Measurements from ENCODE around the gene ADSS1.

ADSS1 gene

DNA sequence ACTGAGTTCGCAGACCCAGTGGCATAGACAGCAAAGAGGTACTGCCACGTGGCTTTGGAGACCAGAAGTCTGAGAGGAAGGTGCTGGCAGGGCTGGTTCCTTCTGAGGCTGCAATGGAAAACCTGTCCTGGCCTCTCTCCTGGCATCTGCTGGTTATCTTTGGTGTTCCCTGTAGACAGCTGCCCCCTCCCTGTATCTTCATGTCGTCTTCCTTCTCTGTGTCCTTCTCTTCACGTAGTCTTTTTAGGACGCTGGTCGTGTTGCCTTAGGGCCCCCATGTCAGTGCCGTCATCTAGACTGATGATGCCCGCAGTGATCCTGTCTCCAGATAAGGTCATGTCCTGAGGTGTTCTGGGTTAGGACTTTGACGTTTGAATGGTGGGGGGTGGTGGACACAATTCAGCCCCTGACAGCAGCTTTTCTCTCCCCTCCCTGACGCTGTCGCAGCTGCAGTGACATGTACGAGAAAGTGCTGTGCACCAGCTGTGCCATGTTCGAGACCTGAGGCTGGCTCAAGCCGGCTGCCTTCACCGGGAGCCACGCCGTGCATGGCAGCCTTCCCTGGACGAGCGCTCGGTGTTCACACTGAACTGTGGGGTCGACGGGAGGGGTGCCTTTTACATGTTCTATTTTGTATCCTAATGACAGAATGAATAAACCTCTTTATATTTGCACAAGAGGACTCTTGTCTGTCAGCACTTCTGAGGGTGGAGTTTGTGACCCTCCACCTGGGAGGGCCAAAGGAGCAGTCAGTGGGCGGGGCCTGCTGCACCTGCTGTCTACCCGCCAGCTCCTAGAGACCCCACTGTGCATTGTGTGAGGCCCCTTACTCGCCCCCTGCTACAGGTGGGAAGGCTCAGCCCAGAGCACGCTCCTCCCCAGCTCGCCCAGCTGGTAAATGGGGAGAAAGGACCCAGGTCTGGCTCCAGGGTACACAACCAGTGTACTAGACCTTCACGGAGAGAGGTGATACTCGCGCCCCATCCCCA is 35.2 kb downstream of the ADSS1 start:
- TF ChIP-seq, protein P1, sequence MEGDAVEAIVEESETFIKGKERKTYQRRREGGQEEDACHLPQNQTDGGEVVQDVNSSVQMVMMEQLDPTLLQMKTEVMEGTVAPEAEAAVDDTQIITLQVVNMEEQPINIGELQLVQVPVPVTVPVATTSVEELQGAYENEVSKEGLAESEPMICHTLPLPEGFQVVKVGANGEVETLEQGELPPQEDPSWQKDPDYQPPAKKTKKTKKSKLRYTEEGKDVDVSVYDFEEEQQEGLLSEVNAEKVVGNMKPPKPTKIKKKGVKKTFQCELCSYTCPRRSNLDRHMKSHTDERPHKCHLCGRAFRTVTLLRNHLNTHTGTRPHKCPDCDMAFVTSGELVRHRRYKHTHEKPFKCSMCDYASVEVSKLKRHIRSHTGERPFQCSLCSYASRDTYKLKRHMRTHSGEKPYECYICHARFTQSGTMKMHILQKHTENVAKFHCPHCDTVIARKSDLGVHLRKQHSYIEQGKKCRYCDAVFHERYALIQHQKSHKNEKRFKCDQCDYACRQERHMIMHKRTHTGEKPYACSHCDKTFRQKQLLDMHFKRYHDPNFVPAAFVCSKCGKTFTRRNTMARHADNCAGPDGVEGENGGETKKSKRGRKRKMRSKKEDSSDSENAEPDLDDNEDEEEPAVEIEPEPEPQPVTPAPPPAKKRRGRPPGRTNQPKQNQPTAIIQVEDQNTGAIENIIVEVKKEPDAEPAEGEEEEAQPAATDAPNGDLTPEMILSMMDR (IDR thresholded peaks at IDR 0.05; ENCODE audit: insufficient read depth, low read length, missing control alignments): no peak

DNA sequence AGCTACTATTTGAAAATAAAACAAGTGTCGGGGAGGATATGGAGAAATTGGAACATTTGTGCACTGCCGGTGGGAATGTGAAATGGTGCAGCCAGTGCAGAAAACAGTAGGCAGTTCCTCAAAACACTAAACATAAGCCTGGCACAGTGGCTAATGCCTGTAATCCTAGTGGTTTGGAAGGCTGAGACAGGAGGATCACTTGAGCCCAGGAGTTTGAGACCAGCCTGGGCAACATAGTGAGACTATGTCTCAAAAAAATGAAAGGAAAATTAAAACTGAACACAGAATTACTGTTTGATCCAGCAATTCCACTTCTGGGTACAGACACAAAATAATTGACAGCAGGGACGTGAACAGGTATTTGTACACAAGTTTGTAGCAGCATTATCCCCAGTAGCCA is 41.5 kb downstream of the ADSS1 start:
- ChIA-PET POLR2A (no interaction called here), CTCF (interaction anchor here (1.0 to 9.5 kb wide), 6 partner anchors 10 to 280 kb away, joined by 3 to 166 read pairs (median 8); partner anchors contain the start of gene SIVA1)
- H3K4me3 ChIP-seq (ENCODE audit: low read depth, low read length): no peak overlapping the region
- DNase-seq (ENCODE audit: low read depth, low spot score): no peak
- TF ChIP-seq, protein P1 (IDR thresholded peaks at IDR 0.05; ENCODE audit: insufficient read depth, low read length, missing control alignments): no peak

More for the DNA sequence above, 35.2 kb downstream of the ADSS1 start:
- ChIA-PET CTCF (interaction anchor here (0.7 to 4.6 kb wide), 4 partner anchors 8 to 67 kb away, joined by 3 to 49 read pairs (median 9); no protein-coding TSS in a partner anchor), POLR2A (no interaction called here)
- no peak overlapping the region for H3K4me3 ChIP-seq (ENCODE audit: low read depth, low read length)
- no peak for DNase-seq (ENCODE audit: low read depth, low spot score)

DNA sequence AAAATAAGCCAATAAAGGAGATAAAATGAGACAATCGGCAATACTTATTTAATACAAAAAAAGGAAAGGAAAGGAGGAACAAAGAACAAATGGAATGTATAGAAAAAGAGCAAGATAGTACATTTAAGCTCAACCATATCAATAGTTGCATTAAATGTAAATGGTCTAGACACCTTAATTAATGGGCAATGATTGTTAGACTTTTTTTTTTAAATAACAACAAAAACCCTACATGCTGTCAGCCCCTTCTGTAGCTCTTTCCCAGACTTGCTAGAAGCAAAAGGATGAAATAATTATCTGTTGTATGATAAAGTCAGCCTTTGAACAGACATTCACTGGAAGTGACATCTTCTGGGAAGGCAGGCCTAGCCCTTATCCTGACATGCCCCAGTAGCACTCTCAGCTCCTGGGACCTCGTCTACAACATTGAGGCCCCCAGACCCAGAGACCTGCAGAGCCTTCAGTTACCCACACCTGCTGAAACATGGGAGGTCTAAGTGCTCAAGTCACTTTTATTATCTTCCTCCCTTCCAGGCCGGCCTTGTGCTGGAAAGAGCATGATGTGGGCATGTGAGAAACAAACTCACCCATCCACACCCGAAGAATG is 42.3 kb downstream of the ADSS1 start:
- DNase-seq (ENCODE audit: low read depth, low spot score): no peak
- TF ChIP-seq, protein P1 (IDR thresholded peaks at IDR 0.05; ENCODE audit: insufficient read depth, low read length, missing control alignments): no peak
- ChIA-PET POLR2A (no interaction called here), CTCF (interaction anchor here (1.0 to 9.5 kb wide), 9 partner anchors 8 to 279 kb away, joined by 3 to 166 read pairs (median 7); partner anchors contain the start of gene SIVA1)
- no peak overlapping the region for H3K4me3 ChIP-seq (ENCODE audit: low read depth, low read length)

DNA sequence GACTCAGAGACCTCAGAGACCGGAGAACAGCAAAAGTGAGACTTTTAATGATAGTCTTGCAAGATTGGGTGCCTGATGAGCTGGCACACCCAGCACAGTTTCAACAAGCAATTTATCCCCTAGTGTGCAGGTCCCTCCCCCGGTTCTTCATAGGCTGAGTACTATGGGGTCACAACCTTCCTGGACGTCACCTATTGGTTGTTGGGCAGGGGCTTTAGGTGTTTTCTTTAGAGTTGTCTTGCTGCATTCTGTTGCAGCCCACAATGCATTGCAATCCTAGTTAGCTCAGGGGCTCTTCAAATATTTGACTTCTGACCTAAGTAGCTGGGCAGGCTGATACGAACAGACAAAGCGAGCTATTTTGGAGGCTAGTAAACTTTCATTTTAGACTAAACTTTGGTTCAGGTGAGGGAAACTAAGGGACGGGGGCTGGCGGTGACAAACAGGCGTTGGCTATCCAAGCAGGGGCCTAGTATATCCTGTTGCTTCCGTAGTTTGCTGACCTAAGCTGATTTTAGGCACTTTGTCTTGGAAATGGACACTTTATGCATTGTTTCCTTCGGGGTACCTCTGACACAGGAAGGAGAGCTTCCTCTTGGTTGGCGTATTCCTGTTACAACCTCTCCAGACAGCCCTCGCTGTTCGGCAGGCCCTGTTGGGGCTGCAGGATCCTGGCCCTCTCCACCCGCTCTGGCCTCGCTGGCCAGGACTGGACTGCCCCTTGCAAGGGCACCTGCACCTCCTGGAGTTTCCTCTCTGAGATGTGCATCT is 43.0 kb downstream of the ADSS1 start:
- CTCF ChIA-PET: interaction anchor here (0.7 to 9.5 kb wide), 10 partner anchors 8 to 278 kb away, joined by 3 to 166 read pairs (median 6); partner anchors contain the start of gene SIVA1
- DNase-seq (ENCODE audit: low read depth, low spot score): no peak
- no peak overlapping the region for H3K4me3 ChIP-seq (ENCODE audit: low read depth, low read length)
- POLR2A ChIA-PET: no interaction called here
- TF ChIP-seq, protein P1 (IDR thresholded peaks at IDR 0.05; ENCODE audit: insufficient read depth, low read length, missing control alignments): no peak

DNA sequence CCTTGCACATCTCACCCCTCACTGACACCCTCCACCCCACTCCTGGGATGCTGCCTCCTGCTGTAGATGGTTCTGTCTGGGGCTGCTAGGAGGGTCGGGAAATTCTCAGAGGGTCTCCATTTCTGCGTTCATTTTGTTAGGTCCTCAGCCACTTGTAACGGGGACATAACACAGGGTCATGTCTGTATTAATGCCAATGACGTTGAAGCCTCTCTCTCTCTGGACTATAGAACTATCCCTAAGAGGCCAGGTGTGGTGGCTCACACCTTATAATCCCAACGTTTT is 43.5 kb downstream of the ADSS1 start:
- TF ChIP-seq, protein P1 (IDR thresholded peaks at IDR 0.05; ENCODE audit: insufficient read depth, low read length, missing control alignments): no peak
- H3K4me3 ChIP-seq (ENCODE audit: low read depth, low read length): no peak overlapping the region
- DNase-seq (ENCODE audit: low read depth, low spot score): no peak
- CTCF ChIA-PET: interaction anchor here (0.8 to 9.5 kb wide), 18 partner anchors 8 to 305 kb away, joined by 3 to 166 read pairs (median 7); partner anchors contain the start of genes ADSS1, AKT1 and SIVA1
- POLR2A ChIA-PET: no interaction called here
